Nephron progenitor cell (in vitro differentiated cells): ENCODE data around the gene ACTG1.
A peak's percentile ranks its signal among the peaks of the same experiment; 100 is the strongest.

Experiments used
- DNase-seq: peaks from one replicate; pipeline ENCODE4 v3.0.0; 2021
- H3K27ac Mint-ChIP-seq: 2 replicates; pipeline ENCODE4 v1.8.0; 2021; ENCODE audit warnings: mild to moderate bottlenecking, moderate library complexity, mixed read lengths
- H3K27me3 Mint-ChIP-seq: 2 replicates; pipeline ENCODE4 v1.8.0; 2021; ENCODE audit warnings: mild to moderate bottlenecking, low read depth, mixed read lengths; ENCODE audit not compliant: poor library complexity
- H3K36me3 Mint-ChIP-seq: 2 replicates; pipeline ENCODE4 v1.8.0; 2021; ENCODE audit warnings: low read depth, mixed read lengths
- H3K4me1 Mint-ChIP-seq: 2 replicates; pipeline ENCODE4 v1.8.0; 2021; ENCODE audit warnings: mixed read lengths
- H3K4me3 Mint-ChIP-seq: 2 replicates; pipeline ENCODE4 v1.8.0; 2021; ENCODE audit warnings: mild to moderate bottlenecking, moderate library complexity, mixed read lengths
- H3K9me3 Mint-ChIP-seq: 2 replicates; pipeline ENCODE4 v1.8.0; 2021; ENCODE audit warnings: mild to moderate bottlenecking, moderate library complexity, mixed read lengths
- CTCF ChIP-seq: fragments of 200-600 bp; sonication (generic); IDR thresholded peaks from 2 replicates; pipeline ENCODE4 v1.5.0; 2021; ENCODE audit warnings: antibody characterized with exemption

ACTG1 gene

GRCh38 chr17:81513372-81513752, 763 bp upstream of the ACTG1 start:
- Mint-ChIP-seq H3K27ac (peak overlapping the region; percentile 83), H3K9me3 (peaks cover 12% of the 10 kb centered on the region), H3K27me3 (peaks cover 8% of the 10 kb centered on the region), H3K4me1 (peaks cover 60% of the 10 kb centered on the region), H3K4me3 (peak overlapping the region; percentile 80), H3K36me3 (peaks cover 36% of the 10 kb centered on the region)
- peak; percentile 65 for DNase-seq
- TF ChIP-seq CTCF, result no peak

- Mint-ChIP-seq H3K9me3 (peaks cover 19% of the 10 kb centered on the region), H3K4me3 (peak overlapping the region; percentile 100), H3K36me3 (peaks cover 46% of the 10 kb centered on the region), H3K27me3 (peaks cover 10% of the 10 kb centered on the region), H3K4me1 (peaks cover 51% of the 10 kb centered on the region), H3K27ac (peak overlapping the region; percentile 98)
- no peak for TF ChIP-seq CTCF
- no peak for DNase-seq
These were observed 616 bp downstream of the ACTG1 start for GRCh38 chr17:81511804-81512561.

- H3K27me3 Mint-ChIP-seq, result peaks cover 12% of the 10 kb centered on the region
- peak overlapping the region; percentile 100 for H3K4me3 Mint-ChIP-seq
- no peak for DNase-seq
These were observed 1.1 kb downstream of the ACTG1 start for GRCh38 chr17:81511554-81511803.

GRCh38 chr17:81510785-81511553, 1.6 kb downstream of the ACTG1 start:
- H3K27ac Mint-ChIP-seq, result peak overlapping the region; percentile 98
- peaks cover 46% of the 10 kb centered on the region for H3K36me3 Mint-ChIP-seq
- H3K27me3 Mint-ChIP-seq, result peaks cover 17% of the 10 kb centered on the region
- H3K9me3 Mint-ChIP-seq, result peaks cover 19% of the 10 kb centered on the region
- DNase-seq, result no peak
- TF ChIP-seq CTCF, result no peak
- peaks cover 41% of the 10 kb centered on the region for H3K4me1 Mint-ChIP-seq
- peak overlapping the region; percentile 100 for H3K4me3 Mint-ChIP-seq

More at GRCh38 chr17:81511554-81511803, 1.1 kb downstream of the ACTG1 start:
- Mint-ChIP-seq H3K4me1 (peaks cover 46% of the 10 kb centered on the region), H3K36me3 (peaks cover 46% of the 10 kb centered on the region), H3K9me3 (peaks cover 19% of the 10 kb centered on the region), H3K27ac (peak overlapping the region; percentile 98)
- TF ChIP-seq CTCF, result no peak

GRCh38 chr17:81509972-81510784, 2.4 kb downstream of the ACTG1 start:
- Mint-ChIP-seq H3K36me3 (peaks cover 46% of the 10 kb centered on the region), H3K27me3 (peaks cover 22% of the 10 kb centered on the region), H3K4me3 (peak overlapping the region; percentile 100), H3K9me3 (peaks cover 19% of the 10 kb centered on the region), H3K27ac (peak overlapping the region; percentile 83), H3K4me1 (peaks cover 33% of the 10 kb centered on the region)
- no peak for DNase-seq
- no peak for TF ChIP-seq CTCF
